GM10266 (cell line): Measurements from ENCODE around the gene USO1.
"Not testable (repeated sequence)": the region's sequence is repeated elsewhere in the genome, so short reads cannot be mapped to it uniquely, and the experiment has no call there.

Experiments
- DNase-seq: peaks from one replicate; pipeline ENCODE4 v3.0.0; 2012; ENCODE audit errors: extremely low spot score
- CTCF ChIP-seq: IDR thresholded peaks from 2 replicates; pipeline ENCODE4 v1.5.1; 2012; ENCODE audit warnings: mild to moderate bottlenecking, low read depth; ENCODE audit not compliant: control insufficient read depth, insufficient read depth; ENCODE audit errors: missing control alignments

Gene USO1

GRCh38 chr4:75777589-75777988 lies 53.2 kb downstream of the USO1 start:
- TF ChIP-seq CTCF: no peak
- DNase-seq: no peak

GRCh38 chr4:75779105-75779757 lies 54.9 kb downstream of the USO1 start:
- DNase-seq: no peak
- TF ChIP-seq CTCF: no peak

- TF ChIP-seq CTCF: no peak
- DNase-seq: no peak
These were observed 56.9 kb downstream of the USO1 start for GRCh38 chr4:75781305-75781704.

GRCh38 chr4:75786526-75786925 lies 62.1 kb downstream of the USO1 start:
- no peak for TF ChIP-seq CTCF

GRCh38 chr4:75786938-75787337 lies 62.6 kb downstream of the USO1 start:
- no peak for DNase-seq
- TF ChIP-seq CTCF: no peak

More at GRCh38 chr4:75786526-75786925, 62.1 kb downstream of the USO1 start:
- no peak for DNase-seq

GRCh38 chr4:75790024-75790423 lies 65.6 kb downstream of the USO1 start:
- no peak for DNase-seq
- TF ChIP-seq CTCF: no peak

GRCh38 chr4:75800972-75801371 lies 76.6 kb downstream of the USO1 start:
- DNase-seq: no peak

GRCh38 chr4:75806035-75806434 lies 81.7 kb downstream of the USO1 start:
- DNase-seq: not testable (repeated sequence)

More at GRCh38 chr4:75800972-75801371, 76.6 kb downstream of the USO1 start:
- TF ChIP-seq CTCF: no peak
